Stimulated activated CD4-positive, alpha-beta T cell treated with anti-CD3 and anti-CD28 coated beads, Interleukin-1b, Interleukin-23, amount 100 ng/mL, for 48 hours (primary cell): ENCODE measurements around the gene CCDC91.

Experiments used
- DNase-seq: peaks from one replicate; pipeline ENCODE4 v3.0.0-alpha.2; 2020

CCDC91 gene

GRCh38 chr12:28543021-28543890 lies 353.0 kb downstream of the CCDC91 start:
- DNase-seq = no peak

- DNase-seq = no peak
Observed at GRCh38 chr12:28550757-28551704, 360.8 kb downstream of the CCDC91 start.

GRCh38 chr12:28552251-28552970 lies 362.2 kb downstream of the CCDC91 start:
- no peak for DNase-seq

GRCh38 chr12:28555748-28556147 lies 365.5 kb downstream of the CCDC91 start:
- no peak for DNase-seq

- no peak for DNase-seq
Observed at GRCh38 chr12:28558250-28558649, 368.0 kb downstream of the CCDC91 start.

- DNase-seq = no peak
Observed at GRCh38 chr12:28563286-28563685, 373.0 kb downstream of the CCDC91 start.

- no peak for DNase-seq
Observed at GRCh38 chr12:28563936-28564335, 373.7 kb downstream of the CCDC91 start.

- DNase-seq = no peak
Observed at GRCh38 chr12:28568118-28568517, 377.9 kb downstream of the CCDC91 start.

GRCh38 chr12:28568704-28569103 lies 378.4 kb downstream of the CCDC91 start:
- no peak for DNase-seq

- no peak for DNase-seq
Observed at GRCh38 chr12:28569698-28570411, 379.6 kb downstream of the CCDC91 start.

GRCh38 chr12:28570811-28571210 lies 380.6 kb downstream of the CCDC91 start:
- no peak for DNase-seq

GRCh38 chr12:28574746-28575592 lies 384.7 kb downstream of the CCDC91 start:
- DNase-seq = no peak

- DNase-seq = no peak
Observed at GRCh38 chr12:28575593-28576205, 385.4 kb downstream of the CCDC91 start.

GRCh38 chr12:28578361-28578760 lies 388.1 kb downstream of the CCDC91 start:
- DNase-seq = no peak

GRCh38 chr12:28578833-28579252 lies 388.6 kb downstream of the CCDC91 start:
- DNase-seq = no peak

- no peak for DNase-seq
Observed at GRCh38 chr12:28582672-28583376, 392.6 kb downstream of the CCDC91 start.

GRCh38 chr12:28583701-28584261 lies 393.5 kb downstream of the CCDC91 start:
- DNase-seq = no peak

GRCh38 chr12:28585146-28585545 lies 394.9 kb downstream of the CCDC91 start:
- no peak for DNase-seq

- DNase-seq = no peak
Observed at GRCh38 chr12:28586481-28586880, 396.2 kb downstream of the CCDC91 start.

- no peak for DNase-seq
Observed at GRCh38 chr12:28591831-28592230, 401.6 kb downstream of the CCDC91 start.
